Activated CD8-positive, alpha-beta memory T cell treated with anti-CD3 and anti-CD28 coated beads for 4 hours (primary cell): ENCODE measurements around the gene CHN2.

Experiments
- DNase-seq, 2 donors: peaks; one replicate each; pipeline ENCODE4 v3.0.0-alpha.2; 2020; ENCODE audit warnings: low read depth in 2 of 2

CHN2 gene

GRCh38 chr7:29464753-29465152, 270.2 kb downstream of the CHN2 start:
- DNase-seq = no peak

- no peak for DNase-seq
Observed at GRCh38 chr7:29467193-29467926, 272.8 kb downstream of the CHN2 start.

GRCh38 chr7:29468196-29468595, 273.6 kb downstream of the CHN2 start:
- DNase-seq = no peak

DNA sequence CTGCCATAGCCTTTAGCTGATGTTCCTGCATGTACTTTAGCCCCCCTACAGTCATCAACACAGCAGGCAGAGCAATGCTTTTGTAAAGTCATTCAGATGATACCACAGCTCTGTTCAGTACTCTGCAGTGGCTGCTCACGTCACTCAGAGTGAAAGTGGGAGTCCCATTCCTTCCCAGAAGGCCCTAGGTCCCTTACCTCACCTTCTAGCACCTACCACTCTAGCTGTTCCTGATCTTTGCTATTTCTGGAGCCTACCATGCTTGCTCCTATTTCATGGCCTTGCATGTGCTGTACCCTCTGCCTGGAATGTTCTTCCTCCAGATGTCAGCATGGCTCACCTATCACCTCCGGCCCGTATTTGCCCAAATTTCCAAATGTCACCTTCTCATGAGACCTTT, 274.7 kb downstream of the CHN2 start:
- DNase-seq = no peak

- DNase-seq = no peak
Observed at GRCh38 chr7:29469976-29470557, 275.5 kb downstream of the CHN2 start.

DNA sequence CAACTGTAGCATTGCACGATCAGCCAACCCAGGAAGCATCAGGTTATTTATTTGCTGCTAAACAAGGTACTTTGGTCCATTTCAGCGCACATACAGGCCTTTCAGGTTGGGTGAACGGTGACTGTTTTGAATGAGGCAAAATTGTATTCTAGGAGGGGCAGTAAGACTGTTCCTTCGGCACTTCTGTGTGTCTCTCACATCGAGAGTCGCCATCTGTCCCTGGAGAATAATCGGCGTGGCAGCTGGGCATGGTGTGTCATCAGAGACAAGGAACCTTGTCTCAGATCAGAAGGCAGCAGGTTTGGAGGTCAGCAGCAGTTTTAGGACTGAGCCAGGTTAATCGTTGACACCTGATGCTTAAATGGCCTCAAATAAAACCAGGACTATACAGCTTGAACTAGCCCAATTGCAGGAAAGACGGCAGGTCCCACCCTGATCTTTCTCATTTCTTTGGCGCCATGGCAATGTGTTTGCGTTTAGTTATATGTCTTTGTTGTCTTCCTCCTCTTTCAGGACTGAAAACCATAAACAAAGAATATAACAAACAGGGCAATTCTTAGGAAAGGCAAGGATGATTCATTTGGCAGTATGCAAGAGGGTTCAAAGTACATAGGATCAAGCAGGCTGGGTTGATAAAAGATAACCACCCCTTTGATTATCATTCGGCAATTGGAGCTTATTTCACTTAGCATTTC, 277.0 kb downstream of the CHN2 start:
- no peak for DNase-seq

DNA sequence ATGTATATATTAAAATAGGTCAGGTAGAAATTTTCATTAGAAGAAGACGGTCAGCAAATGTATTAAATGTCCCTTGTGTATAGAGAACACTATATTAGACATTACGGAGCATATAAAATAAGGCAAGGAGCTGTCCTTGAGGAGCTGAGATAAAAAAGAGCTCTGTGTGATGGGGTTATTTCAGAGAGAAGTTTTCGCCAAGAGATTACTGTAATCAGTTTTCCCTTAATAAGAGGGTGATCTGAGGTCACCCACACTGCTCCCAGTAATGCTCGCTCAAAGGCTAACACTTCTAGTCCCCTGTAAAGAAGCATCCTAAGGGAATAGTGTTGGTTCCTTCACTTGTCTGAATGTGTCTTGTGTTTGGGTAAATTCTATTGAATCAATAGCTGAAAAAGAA, 282.3 kb downstream of the CHN2 start:
- DNase-seq = no peak

DNA sequence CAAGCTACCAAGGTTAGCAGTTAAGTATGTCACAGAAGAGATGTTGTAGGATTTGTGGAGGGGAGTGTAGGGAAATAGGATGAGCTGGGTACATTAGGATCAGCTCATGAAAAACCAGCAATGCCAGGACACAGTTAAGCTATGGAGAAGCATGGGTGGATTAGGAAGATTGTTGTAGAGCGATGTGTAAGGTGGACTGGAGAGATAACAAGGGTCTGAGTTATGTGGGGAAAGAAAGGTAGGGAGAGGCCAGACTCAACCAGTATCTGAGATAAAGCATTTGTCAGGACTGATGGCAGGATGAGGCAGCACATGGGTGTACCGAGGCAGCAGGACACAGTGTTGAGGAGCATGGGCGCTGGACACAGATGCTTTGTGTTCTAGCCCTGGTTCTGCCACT, 283.7 kb downstream of the CHN2 start:
- no peak for DNase-seq

DNA sequence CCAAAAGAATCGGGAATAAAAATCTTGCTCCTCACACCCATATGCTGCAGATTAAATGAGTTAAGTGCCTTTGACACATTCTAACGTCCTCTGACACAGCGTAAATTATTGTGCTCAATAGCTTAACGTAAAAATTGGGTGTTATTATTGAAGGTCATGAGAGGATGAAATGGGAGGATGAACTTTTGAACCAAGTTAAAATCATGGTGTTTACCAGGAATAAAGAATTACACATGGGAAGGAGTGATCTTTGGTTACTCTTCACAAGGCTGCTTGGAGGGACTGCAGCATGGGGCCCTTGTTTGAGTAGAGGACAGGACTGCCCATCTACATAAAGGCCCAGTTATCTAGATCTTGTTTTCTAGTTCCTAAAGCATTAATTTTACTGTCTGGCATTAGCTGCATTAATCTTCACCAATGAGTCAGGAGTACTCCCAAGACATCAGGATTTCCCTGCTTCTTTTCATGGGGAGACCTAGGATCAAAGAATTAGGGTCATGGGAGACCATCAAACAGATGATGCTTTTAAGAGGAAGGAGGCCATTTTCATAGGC, 284.2 kb downstream of the CHN2 start:
- DNase-seq = no peak

- DNase-seq = no peak
Observed at GRCh38 chr7:29479301-29480200, 285.0 kb downstream of the CHN2 start.

GRCh38 chr7:29480451-29480850, 285.9 kb downstream of the CHN2 start:
- DNase-seq = no peak

GRCh38 chr7:29480934-29481651, 286.5 kb downstream of the CHN2 start:
- DNase-seq = no peak

DNA sequence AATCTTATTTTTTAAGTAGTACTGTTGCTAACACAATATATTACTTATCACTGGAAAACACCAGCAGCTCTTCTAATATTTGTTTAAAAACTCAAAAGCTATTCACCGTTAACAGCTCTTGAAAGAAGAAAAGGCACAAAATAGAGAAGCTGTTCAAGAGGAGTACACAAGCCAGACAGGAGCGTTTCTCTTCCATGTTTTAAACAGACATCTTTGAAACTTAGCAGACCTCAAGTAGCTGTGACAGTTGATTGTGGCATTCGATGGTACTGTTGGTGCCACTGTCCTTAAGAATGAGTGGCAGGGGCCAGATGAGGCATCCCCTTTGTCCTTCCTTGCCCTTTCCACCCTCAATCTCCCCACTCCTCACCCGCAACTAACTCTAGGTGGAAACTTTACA, 287.5 kb downstream of the CHN2 start:
- DNase-seq = no peak

DNA sequence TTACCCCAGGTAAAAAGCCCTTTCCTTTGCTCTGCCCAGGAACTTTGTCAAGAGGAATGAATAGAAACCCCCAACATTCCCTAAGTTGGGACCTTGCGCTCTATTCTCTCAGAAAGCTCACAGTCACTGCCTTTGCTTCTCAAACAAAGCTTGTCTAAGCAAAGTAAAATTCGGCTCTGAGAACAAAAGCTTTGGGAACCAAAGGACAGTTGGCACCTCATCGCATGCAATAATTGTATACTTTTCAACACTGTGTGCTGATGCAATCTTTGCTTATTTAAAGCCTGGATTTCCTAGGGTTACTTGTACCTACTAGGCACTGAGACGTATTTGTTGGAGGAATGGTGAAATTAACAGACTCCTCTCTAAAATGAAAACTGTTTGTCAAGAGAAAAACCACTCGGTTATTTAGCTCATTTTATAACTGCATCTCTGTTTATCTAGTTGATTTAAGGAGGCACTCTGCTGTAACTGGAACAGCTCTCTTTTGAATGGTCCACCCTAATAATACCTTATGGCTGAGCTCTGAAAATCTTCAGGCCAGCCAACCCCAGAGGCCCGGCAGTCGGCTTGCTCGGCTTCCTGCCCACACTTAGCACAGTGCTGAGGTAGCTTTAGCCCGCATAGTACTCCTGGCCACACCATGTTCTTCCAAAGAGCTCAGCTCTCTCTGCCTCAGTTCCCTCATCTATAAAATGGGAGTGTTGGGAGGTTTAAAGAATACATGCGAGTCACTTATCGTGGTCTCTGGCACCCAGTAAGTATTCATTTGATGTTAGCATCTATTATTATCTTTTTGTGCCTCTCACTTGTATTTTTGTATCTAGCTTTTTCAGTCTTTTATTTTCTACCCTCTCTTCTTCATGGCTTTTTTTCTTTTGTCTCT, 288.9 kb downstream of the CHN2 start:
- no peak for DNase-seq

GRCh38 chr7:29484280-29484679, 289.7 kb downstream of the CHN2 start:
- no peak for DNase-seq

DNA sequence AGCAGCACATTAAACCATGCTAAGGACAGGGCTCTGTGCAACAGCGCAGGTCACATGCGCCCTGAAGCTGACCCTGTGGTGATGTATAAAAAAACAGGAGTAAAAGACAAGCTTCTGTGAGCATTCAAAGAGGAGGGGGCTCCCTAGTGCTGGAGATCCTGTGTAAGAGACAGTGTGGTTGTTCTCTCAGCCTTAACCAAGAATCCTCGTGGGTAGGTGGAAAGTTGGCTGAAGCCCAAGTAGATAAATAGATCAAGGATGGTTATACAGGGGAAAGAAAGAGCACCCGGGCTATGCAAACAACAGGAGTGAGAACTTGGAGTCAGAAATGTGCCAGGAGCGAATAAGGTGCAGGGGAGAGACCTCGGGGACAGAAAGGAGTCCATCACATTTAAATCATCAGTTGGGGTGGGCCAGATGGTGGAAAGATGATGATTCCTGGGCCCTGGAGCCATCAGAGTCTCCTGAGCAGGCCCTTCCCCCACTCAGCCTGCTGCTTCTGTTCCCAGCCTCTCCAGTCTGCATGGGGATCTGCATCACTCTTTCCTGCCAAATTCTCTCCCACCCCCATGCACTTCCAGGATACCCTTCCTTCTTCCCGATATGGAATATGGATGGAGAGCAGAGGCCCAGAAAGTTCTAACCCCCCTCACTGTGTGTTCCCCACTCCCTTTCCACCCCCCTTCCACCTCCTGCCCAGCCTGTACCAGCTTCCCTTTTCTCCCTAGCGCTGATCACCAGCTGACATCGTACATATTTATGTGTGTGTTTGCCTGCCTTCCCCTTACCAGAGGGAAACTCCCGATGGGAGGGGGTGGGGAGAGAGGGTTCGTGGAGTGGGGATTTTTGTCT, 291.0 kb downstream of the CHN2 start:
- no peak for DNase-seq

DNA sequence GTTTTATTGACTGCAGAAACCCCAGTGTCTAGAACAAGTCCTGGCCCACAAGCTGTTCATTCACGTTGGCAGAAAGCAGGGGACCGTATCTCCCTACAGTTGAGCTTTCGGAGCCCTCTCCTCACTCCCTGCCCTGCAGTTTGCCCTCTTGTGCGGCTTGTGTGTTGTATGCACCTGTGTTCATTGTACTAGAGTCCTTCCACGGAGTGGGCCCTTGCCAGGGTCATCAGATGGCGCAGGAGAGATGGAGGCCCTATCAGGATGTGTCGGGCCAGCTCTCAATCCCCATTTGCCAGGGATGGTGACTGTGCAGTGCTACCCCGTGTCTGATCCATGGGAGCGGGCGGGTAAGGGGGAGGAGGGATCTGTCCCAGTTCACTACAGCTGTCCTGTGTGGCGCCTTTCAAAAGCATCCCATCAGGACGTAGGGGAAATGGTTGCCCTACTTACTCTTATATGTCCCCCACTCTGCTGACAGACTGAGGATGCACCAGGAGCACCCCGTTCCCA, 291.7 kb downstream of the CHN2 start:
- no peak for DNase-seq

DNA sequence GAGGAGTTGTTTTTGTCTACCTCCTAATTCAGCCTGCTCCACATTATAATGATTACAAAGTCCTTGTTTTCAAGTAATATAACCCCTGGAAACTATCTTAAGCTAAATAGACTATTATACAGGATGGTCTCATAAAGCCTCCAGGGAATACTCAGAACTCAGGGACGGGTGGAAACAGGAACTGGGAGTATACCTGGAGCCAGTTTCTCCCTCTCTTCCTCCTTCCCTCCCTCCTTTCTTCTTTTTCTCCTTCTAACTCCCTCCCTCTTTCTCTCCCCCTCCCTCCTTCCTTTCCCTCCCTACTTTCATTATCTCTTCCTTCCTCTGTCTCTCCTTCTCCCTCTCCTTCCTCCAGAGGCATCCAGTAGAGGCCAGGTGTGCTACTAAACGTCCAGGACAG, 292.8 kb downstream of the CHN2 start:
- no peak for DNase-seq
